Activated CD8-positive, alpha-beta memory T cell treated with anti-CD3 and anti-CD28 coated beads, Interleukin-2, amount 50 U/mL, for 1 hour (primary cell): Measurements from ENCODE around the gene CHRM4.

Experiments
- DNase-seq: peaks from one replicate; pipeline ENCODE4 v3.0.0-alpha.2; 2020; ENCODE audit errors: extremely low read depth

The CHRM4 gene

DNA sequence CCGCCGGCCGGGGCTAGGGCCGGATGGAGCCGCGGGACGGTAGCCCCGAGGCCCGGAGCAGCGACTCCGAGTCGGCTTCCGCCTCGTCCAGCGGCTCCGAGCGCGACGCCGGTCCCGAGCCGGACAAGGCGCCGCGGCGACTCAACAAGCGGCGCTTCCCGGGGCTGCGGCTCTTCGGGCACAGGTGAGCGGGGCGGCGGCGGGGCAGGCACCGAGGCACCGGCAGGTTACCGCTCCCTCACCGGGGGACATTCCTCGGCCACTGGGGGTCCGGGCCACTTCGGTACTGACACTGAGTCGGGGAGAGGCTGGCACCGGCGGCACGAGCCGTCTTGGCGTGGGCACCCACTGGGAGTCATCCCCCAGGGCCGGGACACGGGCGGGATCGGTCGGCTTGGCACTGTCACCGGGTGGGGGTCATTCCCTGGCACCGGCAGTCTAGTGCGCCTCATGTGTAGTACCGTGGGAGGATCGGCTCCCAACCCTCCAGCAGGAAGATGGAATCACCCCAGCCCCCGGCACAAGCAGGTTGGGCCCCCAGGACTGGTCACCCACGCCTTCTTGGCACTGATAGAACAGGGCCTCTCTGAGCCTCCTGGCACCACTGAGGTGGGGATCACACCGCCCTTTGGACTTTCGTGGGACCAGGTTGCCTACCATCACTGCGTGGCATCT lies 43.8 kb downstream of the CHRM4 start:
- DNase-seq, result no peak

DNA sequence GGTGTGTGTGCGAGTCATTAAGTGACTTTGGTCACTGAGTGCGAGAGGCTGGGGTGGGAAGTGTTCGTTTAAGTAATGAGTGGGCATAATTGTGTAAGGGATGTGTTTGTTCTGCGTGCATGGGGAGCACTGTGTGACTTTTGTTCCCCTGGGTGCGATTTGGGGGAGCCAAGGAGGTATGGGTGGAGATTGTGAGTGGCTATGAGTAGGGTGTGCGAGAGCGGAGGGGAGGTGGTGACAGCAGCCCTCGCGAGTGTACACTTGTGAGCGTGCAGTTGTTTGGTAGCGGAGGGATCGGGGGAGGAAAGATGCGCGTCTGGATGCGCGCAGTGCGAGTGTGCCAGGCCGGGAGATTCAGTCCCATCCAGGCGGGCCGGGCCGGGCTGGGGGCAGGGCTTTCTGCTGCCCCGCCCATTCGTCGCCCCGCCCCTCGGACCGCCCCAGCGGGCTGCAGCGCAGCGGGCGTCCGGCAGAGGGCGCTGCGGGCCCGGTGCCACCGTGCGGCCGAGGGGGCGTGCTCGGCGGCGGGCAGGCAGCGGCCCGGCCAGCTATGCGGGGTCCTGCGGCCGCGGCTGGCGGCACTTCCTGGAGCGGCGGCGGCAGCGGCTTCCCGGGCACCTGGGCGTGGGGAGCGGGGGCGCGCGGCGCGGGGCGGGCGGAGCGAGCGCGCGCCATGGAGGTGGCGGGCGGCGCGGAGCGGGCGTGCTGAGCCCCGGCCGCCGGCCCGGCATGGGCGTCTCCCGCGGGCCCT lies 44.5 kb downstream of the CHRM4 start, which contains the start of gene DGKZ:
DGKZ (plus strand) TSS at position 578 of the 751 bp plus-strand sequence. CDS start 197 bp downstream, outside the sequence.
- DNase-seq, result peak; percentile 57

DNA sequence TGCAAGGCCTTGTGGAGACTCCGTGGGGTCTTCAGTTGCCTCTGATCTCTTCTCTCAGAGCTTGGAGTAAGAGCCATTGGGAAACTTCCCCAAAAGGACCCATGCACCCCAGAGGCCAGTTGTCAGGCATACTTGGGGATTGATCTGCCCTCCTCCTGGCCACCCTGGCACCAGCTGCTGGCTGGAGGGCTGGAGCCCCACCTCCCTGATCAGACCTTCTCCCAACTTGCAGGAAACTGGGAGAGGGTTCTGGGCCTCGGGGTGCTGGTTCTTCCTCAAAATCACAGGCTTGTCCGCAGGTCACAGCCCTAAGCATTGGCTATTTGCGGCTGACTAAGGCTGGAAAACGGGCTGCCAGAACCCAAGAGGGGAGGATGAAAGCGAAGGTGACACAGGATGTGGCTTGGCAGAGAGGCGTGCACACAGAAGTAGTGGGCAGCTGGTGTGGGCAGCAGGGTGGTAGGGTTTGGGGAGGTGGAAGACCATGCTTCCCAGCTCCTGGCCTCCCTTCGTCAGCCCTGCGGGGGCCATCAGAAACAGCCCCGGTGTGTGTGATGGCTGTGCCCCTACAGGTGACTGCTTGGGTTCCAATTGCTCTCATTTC lies 45.6 kb downstream of the CHRM4 start:
- no peak for DNase-seq

DNA sequence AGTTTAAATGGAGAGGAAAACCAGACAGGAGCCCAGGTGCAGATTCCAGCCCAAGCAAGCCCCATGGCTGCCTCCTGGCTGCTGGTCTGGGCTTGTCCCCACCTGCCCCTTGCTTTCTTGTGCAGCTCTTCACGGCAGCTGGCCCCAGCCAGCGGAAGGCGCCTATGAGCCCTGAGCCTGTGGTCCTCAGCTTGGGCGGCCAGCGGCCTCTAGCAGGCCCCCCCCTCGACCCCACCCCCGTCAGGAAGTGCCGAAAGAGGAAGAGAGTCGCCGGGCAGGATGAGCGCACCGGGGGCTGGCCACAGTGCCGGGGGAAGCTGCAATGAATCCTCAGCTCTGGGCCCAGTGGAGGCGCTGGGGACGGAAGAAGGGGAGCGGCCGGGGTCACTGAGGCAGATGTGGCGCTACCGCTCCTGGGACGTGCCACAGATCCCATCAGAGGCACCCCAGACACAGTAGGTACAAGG lies 46.4 kb downstream of the CHRM4 start:
- DNase-seq, result no peak

DNA sequence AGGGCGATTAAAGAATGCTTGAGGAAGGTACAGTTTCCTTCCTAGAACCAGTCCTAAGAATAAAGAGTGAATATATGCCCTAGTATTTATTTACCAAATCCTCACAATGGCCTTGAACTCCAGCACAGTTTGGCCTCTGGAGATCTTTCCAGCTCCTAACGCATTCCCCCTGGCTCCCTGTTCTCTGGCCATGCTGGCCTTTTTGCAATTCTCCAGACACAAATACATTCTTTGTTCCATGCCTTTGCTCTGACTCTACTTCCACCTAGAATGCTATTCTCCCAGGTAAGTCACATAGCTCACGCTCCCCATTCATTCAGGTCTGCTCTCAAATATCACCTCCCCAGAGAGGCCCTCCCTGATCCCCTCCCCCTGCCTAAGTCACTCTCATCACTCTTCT lies 48.1 kb downstream of the CHRM4 start:
- DNase-seq, result no peak

DNA sequence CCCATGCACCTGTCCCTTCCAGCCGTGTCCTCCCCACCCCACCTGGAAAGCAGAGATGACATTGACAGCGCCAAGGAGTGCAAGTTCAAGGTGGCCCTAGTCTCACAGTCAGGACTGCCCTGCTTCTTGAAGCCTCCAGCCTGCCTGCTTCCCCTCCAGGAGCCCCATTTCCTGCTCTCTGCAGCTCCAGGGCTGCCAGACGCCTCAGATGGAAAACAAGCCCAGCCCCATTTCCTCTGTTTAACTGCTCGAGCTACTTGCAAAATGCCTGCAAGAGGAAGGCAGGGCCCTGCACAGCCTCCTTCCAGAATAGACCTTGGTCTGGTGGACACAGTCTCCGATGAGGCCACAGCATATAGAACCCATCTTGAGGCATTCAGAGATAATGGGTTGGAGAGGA lies 49.3 kb downstream of the CHRM4 start:
- no peak for DNase-seq

DNA sequence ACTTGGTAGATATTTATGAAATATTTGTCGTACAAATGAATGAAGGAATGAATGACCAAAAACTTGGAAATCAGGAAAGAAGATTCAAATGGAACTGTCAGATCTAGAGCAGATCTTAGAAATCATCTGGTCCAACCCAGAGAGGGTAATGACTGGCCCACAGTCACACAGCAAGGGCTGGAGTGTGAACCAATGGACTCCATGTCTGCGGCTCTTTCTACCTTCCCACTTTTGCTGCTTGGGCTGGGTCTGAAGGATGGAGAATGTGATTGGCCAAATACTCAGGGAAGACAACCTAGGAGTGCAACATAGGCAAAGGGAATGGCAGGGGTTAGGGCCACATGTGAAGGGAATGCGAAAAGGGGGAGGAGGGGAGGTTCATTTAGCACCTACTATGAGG lies 50.1 kb downstream of the CHRM4 start:
- no peak for DNase-seq

DNA sequence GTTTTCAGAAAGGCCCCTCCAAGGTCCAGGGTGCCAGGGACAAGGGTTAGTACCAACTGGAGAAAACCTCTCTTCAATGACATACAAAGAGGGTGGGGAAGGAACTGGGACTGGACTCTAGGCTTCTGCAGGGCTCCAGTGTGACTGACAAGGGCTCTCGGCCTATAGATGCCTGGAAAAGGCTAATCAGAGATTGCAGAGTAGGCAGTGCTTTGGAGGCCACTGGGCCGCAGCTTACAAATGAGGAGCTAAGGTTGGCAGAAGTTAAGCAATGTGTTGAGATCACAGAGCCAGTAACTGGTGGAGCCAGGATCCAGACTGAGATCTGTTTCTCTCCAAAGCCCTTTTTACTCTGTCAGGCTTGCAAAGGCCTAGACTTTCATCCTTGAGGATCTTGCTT lies 51.8 kb downstream of the CHRM4 start:
- DNase-seq, result no peak

DNA sequence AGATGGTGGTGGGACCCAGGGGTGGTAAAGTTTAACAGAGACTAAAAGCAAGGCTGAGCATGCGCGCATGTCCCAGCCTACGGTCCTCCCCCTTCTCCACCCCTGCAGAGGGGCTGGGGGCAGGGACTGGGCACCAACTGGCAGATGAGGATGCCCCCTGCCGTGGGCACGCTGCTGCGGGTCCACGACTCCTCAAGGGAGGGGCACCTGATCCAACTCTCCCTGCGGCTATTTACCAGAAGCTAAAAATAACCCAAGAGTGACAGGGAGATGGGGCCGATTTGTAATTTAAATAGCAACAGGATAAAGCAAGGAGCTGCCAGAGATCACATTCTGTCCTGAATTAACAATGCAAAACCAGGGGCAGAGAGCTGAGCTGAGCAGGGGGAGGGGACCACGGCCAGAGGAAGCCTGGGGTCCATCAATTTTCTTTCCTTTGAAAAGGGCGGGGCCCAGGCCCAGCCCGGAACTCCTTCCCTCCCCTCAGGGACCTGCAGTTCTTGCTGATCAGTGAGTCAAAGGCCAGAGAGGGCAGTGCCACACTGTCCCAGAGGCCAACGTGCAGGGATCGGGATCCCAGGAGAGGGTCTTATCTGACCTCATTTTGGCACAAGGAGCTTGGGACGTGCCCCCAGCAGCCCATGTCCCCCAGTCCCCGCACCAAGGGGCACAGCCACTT lies 52.4 kb downstream of the CHRM4 start:
- no peak for DNase-seq

DNA sequence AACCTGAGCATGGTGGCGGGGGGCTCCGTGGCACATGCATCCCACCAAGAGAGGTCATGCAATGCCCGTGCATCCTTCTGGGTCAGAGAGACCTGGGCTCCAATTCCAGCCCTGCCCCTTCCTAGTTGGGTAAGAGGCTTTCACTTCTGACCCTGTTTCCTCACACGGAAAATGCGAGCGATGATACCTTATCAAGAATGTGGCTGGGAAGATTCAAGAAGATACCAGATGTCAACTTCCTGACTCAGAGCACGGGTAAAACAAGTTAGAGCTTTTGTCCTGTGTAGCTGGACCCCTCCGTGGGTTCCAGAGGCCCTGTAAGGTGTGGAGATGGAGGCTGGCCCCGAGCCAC lies 53.0 kb downstream of the CHRM4 start:
- DNase-seq, result no peak

DNA sequence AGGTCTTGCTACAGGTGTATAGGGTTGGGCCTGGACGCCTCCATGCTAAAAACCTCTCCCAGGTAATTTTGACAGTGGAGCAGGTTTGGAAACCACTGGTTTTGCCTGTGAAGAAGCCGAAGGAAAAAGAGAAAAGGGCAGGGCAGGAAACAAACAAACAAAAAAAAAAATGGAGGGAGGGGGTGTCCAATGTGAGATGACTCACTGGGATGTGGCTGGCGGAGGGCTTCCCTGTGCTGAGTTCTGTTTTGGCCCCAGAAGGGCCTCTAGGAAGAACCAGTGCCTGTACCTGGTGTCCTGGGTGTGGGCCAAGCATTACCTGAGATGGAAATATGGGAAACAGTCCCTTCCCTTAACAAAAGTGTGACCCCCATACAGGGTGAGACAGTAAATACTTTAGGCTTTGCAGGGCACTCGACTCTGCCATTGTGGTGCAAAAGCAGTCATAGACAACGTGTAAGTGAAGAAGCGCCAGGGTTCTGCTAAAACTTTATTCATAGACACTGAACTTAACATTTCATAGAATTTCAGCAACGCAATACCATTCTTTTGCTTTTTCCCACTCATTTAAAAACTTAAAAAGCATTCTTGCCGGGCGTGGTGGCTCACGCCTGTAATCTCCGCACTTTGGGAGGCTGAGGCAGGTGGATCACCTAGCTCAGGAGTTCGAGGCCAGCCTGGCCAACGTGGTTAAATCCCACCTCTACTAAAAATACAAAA lies 53.8 kb downstream of the CHRM4 start:
- no peak for DNase-seq

DNA sequence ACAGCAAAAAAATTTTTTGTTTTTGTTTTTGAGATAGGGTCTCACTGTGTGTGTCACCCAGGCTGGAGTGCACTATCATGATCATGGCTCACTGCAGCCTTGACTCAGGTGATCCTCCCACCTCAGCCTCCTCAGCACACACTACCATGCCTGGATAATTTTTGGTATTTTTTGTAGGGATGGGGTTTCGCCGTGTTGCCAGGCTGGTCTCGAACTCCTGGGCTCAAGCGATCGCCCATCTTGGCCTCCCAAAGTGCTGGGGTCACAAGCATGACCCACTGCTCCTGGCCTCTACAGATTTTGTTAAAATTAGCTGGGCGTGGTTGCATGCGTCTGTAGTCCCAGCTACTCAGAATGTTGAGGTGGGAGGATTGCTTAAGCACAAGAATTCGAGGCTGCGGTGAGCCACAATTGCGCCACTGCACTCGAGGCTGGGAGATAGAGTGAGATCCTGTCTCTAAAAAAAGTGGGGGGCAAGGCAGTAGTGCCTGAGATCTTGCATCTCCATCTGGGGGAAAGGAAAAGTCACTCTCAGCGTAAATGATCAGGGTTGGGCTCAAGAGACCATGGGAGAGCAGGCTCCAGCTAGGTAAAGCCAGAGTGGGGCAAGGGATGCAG lies 54.9 kb downstream of the CHRM4 start:
- no peak for DNase-seq

DNA sequence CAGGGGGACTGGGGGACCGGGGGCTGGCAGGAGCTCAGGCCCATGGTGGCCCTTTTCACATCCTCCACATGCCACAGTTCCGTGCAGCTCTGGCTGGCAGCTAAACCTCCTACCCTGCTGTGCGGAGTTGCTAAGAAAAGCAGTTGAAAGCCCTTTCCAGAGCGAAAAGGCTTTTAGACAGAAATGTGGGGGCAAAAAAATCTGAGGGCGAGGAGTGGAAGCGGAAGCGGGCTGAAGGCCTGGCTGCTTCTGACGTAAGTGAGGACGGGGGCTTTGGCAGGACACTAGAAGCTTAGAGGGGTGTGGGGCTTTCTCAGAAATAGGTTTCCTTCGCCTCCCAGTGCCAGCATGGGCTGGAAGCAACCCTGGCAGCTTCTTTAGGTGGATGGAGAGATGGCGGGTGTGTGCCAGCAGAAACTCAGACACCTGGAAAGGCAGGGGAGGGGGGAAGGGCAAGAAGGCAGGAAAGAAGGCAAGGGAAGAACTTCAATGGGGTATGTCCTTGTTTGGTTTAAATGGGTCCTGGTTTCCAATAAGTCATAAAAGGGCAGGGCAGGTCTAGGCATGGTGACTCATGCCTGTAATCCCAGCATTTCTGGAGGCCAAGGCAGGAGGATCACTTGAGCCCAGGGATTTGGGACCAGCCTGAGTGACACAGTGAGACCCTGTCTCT lies 55.5 kb downstream of the CHRM4 start:
- DNase-seq, result no peak

DNA sequence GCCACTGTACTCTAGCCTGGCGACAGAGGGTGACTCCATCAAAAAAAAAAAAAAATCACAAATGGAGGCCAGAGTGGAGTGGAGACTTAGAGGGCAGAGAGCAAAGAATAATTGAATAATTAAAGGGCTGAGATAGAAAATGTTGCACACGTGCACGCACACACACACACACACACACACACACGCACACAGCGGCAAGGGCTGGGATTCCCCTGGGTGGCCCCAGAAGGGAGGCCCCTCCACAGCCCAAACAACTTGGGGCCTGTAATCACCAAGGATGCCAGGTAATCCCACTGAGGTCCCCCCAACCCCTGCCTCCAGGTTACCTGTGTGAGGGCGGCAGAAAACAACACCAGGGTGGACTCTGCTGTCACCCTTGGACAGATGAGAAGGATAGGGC lies 56.3 kb downstream of the CHRM4 start:
- DNase-seq, result no peak

DNA sequence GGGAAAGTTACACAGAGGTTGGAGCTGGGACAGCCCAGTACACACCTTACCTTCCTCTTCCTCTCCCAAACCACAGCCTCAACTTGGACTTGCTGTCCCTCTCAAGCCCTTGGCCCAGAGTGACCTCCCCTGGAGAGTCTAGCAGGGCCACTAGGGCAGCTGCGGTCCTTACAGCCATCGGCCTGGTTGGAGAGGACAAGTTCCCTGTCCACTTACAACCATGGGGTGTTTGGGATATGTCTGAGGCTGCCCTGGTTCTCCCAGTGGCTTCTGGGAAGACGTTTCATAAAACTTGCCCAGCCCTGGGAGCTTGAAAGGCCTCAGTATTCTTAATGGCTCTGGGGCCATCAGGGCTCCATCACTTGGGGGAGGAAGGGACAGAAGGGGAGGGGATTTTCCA lies 57.4 kb downstream of the CHRM4 start:
- no peak for DNase-seq
